IMR-90 (cell line): ENCODE measurements around the gene HERC3. TPM values are rescaled to one million over a fixed set of nuclear protein-coding genes. Genes with fewer than 3 reads are reported as not detected.

Source experiments
- ATAC-seq: fragments of 200-7000 bp; cut with Tn5 transposase; 2 replicates; pipeline ENCODE4 v1.9.1; 2020; ENCODE audit warnings: low read depth, mild to moderate bottlenecking, moderate library complexity
- BruUV-seq: library from RNA; stranded (reverse); fragments of 400-500 nt; replicated peaks from 2 replicates; lab custom pipeline; 2021; lab: Mats Ljungman, UMichigan
- CTCF ChIA-PET: fragments of 300-600 bp; formaldehyde crosslinking; extraction: SDS; loops from one replicate; lab custom pipeline; 2021; ENCODE audit warnings: antibody characterized with exemption; lab: Yijun Ruan, JAX
- POLR2A ChIA-PET: fragments of 300-600 bp; sonication (Branson Sonifier 250); formaldehyde crosslinking; loops from one replicate; lab custom pipeline; 2022; ENCODE audit warnings: antibody characterized with exemption; ENCODE audit not compliant: unreplicated experiment; lab: Charles Lee
- DNase-seq: peaks from one replicate; pipeline ENCODE4 v3.0.0; 2013
- H2AFZ ChIP-seq: replicated peaks from 2 replicates; pipeline ENCODE3; 2013; ENCODE audit warnings: low read length, mild to moderate bottlenecking; ENCODE audit not compliant: poor library complexity
- H2AK5ac ChIP-seq: 2 replicates; pipeline ENCODE4 v1.6.1; 2013; ENCODE audit warnings: low read depth, low read length, inconsistent platforms
- H2AK9ac ChIP-seq: replicated peaks from 2 replicates; pipeline ENCODE3; 2013; ENCODE audit warnings: mild to moderate bottlenecking, low read depth, low read length, moderate library complexity; ENCODE audit not compliant: poor library complexity
- H2BK120ac ChIP-seq: 2 replicates; pipeline ENCODE4 v1.6.1; 2013; ENCODE audit warnings: low read depth, low read length, inconsistent platforms
- H2BK15ac ChIP-seq: 3 replicates; pipeline ENCODE4 v1.6.1; 2013; ENCODE audit warnings: low read depth, low read length, inconsistent platforms
- H2BK20ac ChIP-seq: 2 replicates; pipeline ENCODE4 v1.6.1; 2013; ENCODE audit warnings: low read depth, mild to moderate bottlenecking, inconsistent platforms, low read length, moderate library complexity
- H2BK5ac ChIP-seq: 2 replicates; pipeline ENCODE4 v1.6.1; 2013; ENCODE audit warnings: mild to moderate bottlenecking, low read depth, low read length, inconsistent platforms; ENCODE audit not compliant: poor library complexity, severe bottlenecking
- H3K14ac ChIP-seq: replicated peaks from 2 replicates; pipeline ENCODE4 v1.6.1; 2013; ENCODE audit warnings: low read depth, low read length, inconsistent platforms
- H3K18ac ChIP-seq: 2 replicates; pipeline ENCODE4 v1.6.1; 2013; ENCODE audit warnings: low read depth, low read length, control low read depth
- H3K23ac ChIP-seq: 2 replicates; pipeline ENCODE4 v1.6.1; 2013; ENCODE audit warnings: low read depth, low read length, inconsistent platforms
- H3K27ac ChIP-seq: 2 replicates; pipeline ENCODE4 v1.5.1; 2013; ENCODE audit warnings: mild to moderate bottlenecking, control low read depth, low read length; ENCODE audit not compliant: insufficient read depth
- H3K27me3 ChIP-seq: 2 replicates; pipeline ENCODE4 v1.6.1; 2013; ENCODE audit warnings: low read length; ENCODE audit not compliant: control insufficient read depth, insufficient read depth
- H3K36me3 ChIP-seq: 2 replicates; pipeline ENCODE4 v1.6.1; 2013; ENCODE audit warnings: low read length, mixed read lengths; ENCODE audit not compliant: control insufficient read depth, insufficient read depth
- H3K4ac ChIP-seq: 2 replicates; pipeline ENCODE4 v1.6.1; 2013; ENCODE audit warnings: low read depth, low read length, inconsistent platforms
- H3K4me1 ChIP-seq: 2 replicates; pipeline ENCODE4 v1.6.1; 2013; ENCODE audit warnings: low read length, mixed read lengths; ENCODE audit not compliant: control insufficient read depth, insufficient read depth
- H3K4me2 ChIP-seq: 2 replicates; pipeline ENCODE4 v1.6.1; 2013; ENCODE audit warnings: low read depth, mild to moderate bottlenecking, control low read depth, low read length, moderate library complexity
- H3K4me3 ChIP-seq: 2 replicates; pipeline ENCODE4 v1.5.1; 2013; ENCODE audit warnings: low read depth, mild to moderate bottlenecking, control low read depth, low read length, moderate library complexity; ENCODE audit not compliant: insufficient read depth
- H3K56ac ChIP-seq: 2 replicates; pipeline ENCODE4 v1.6.1; 2013; ENCODE audit warnings: low read length, inconsistent platforms; ENCODE audit not compliant: insufficient read depth; ENCODE audit errors: extremely low read depth
- H3K79me1 ChIP-seq, 2 experiments: 2 replicates each; pipeline ENCODE4 v1.6.1; 2013; ENCODE audit warnings: low read length in 2 of 2, inconsistent platforms in 1 of 2, low read depth in 1 of 2
- H3K9ac ChIP-seq: 2 replicates; pipeline ENCODE4 v1.6.1; 2013; ENCODE audit warnings: low read depth, low read length, control low read depth
- H3K9me1 ChIP-seq: 2 replicates; pipeline ENCODE4 v1.6.1; 2013; ENCODE audit warnings: low read length, inconsistent platforms; ENCODE audit not compliant: insufficient read depth
- H3K9me3 ChIP-seq: 2 replicates; pipeline ENCODE4 v1.6.1; 2013; ENCODE audit warnings: low read length; ENCODE audit not compliant: control insufficient read depth, insufficient read depth
- H4K20me1 ChIP-seq: 2 replicates; pipeline ENCODE4 v1.6.1; 2013; ENCODE audit warnings: low read length, inconsistent platforms; ENCODE audit not compliant: insufficient read depth
- H4K5ac ChIP-seq: 2 replicates; pipeline ENCODE4 v1.6.1; 2013; ENCODE audit warnings: mild to moderate bottlenecking, low read depth, low read length, control low read depth
- H4K8ac ChIP-seq, 2 experiments: 2 replicates each; pipeline ENCODE4 v1.6.1; 2013; ENCODE audit warnings: low read depth in 2 of 2, low read length in 2 of 2, control low read depth in 1 of 2, inconsistent platforms in 1 of 2
- H4K91ac ChIP-seq: 2 replicates; pipeline ENCODE4 v1.6.1; 2013; ENCODE audit warnings: low read depth, low read length, inconsistent platforms; ENCODE audit not compliant: insufficient read depth
- BHLHE40 ChIP-seq: fragments of 150-350 bp; IDR thresholded peaks from 2 replicates; pipeline ENCODE4 v1.6.1; 2016; ENCODE audit warnings: mild to moderate bottlenecking, low read depth, low read length
- CEBPB ChIP-seq: IDR thresholded peaks from 2 replicates; pipeline ENCODE4 v1.6.1; 2012; ENCODE audit warnings: low read depth, low read length, improper control_type of control experiment
- CHD1 ChIP-seq: IDR thresholded peaks from 2 replicates; pipeline ENCODE4 v1.6.1; 2012; ENCODE audit warnings: low read depth, low read length, improper control_type of control experiment
- ELK1 ChIP-seq: fragments of 150-350 bp; IDR thresholded peaks from 2 replicates; pipeline ENCODE4 v1.6.1; 2016; ENCODE audit warnings: low read depth, mild to moderate bottlenecking, low read length, moderate library complexity, borderline replicate concordance
- FOS ChIP-seq: fragments of 150-350 bp; IDR thresholded peaks from 2 replicates; pipeline ENCODE4 v1.6.1; 2016; ENCODE audit warnings: low read depth, low read length
- MAFK ChIP-seq: IDR thresholded peaks from 2 replicates; pipeline ENCODE4 v1.6.1; 2012; ENCODE audit warnings: low read depth, low read length, improper control_type of control experiment
- MAZ ChIP-seq: IDR thresholded peaks from 2 replicates; pipeline ENCODE4 v1.6.1; 2012; ENCODE audit warnings: low read depth, mild to moderate bottlenecking, low read length, improper control_type of control experiment, moderate library complexity, borderline replicate concordance
- NFE2L2 ChIP-seq: fragments of 150-350 bp; IDR thresholded peaks from 2 replicates; pipeline ENCODE4 v1.6.1; 2016; ENCODE audit warnings: low read depth, mild to moderate bottlenecking, low read length
- POLR2A ChIP-seq: IDR thresholded peaks from 2 replicates; pipeline ENCODE4 v1.6.1; 2012; ENCODE audit warnings: mild to moderate bottlenecking, low read depth, low read length
- RAD21 ChIP-seq: IDR thresholded peaks from 2 replicates; pipeline ENCODE4 v1.6.1; 2012; ENCODE audit warnings: low read length, improper control_type of control experiment
- RCOR1 ChIP-seq: IDR thresholded peaks from 2 replicates; pipeline ENCODE4 v1.6.1; 2012; ENCODE audit warnings: mild to moderate bottlenecking, low read length, improper control_type of control experiment; ENCODE audit not compliant: insufficient replicate concordance
- RFX5 ChIP-seq: IDR thresholded peaks from 2 replicates; pipeline ENCODE4 v1.8.0; 2012; ENCODE audit warnings: low read depth, mild to moderate bottlenecking, low read length, moderate library complexity
- USF2 ChIP-seq: fragments of 150-350 bp; IDR thresholded peaks from 2 replicates; pipeline ENCODE4 v1.6.1; 2017; ENCODE audit warnings: mild to moderate bottlenecking, antibody characterized with exemption, low read length, low read depth
- WGBS, 2 experiments: methylation state at CpG; one replicate each; pipeline versions ENCODE4 v1.1.5 to v1.1.7; 2013; ENCODE audit warnings: missing lambda C conversion rate in 2 of 2; ENCODE audit not compliant: insufficient read length in 1 of 2; ENCODE audit errors: extremely low coverage in 2 of 2; 5-methylcytosine and 5-hydroxymethylcytosine counted together
- dilution Hi-C: fragments of 300-500 bp; cut with HindIII; formaldehyde crosslinking; loops from one replicate; pipeline ENCODE4 v1.14.3; 2018; ENCODE audit warnings: low sequenced_read_pairs; ENCODE audit not compliant: unreplicated experiment
- in situ Hi-C: fragments of 300-500 bp; cut with MboI; formaldehyde crosslinking; loops from 3 replicates; pipeline ENCODE4 v1.14.3; 2019; ENCODE audit warnings: low sequenced_read_pairs, inconsistent platforms, mixed read lengths
- intact Hi-C: fragments of 100-400 bp; cut with micrococcal nuclease; formaldehyde crosslinking; loops from 2 replicates; pipeline ENCODE4 v1.10.0; 2022
- polyA plus RNA-seq, 3 experiments: library from polyadenylated mRNA; depleted of rRNA; stranded (reverse); fragments of >200 nt; gene quantifications; 2 replicates each; pipeline ENCODE4 v1.2.3, GENCODE V29; 2012; ENCODE audit warnings: low replicate concordance in 1 of 3
- total RNA-seq: library from RNA; depleted of rRNA; stranded (reverse); fragments of >200 nt; gene quantifications from 2 replicates; pipeline ENCODE4 v1.2.3, GENCODE V29; 2012

The HERC3 gene
- total and polyA plus RNA-seq, 2 of the 4 experiments (the other 2 are of a cell fraction): 8.9 to 9.5 TPM

DNA sequence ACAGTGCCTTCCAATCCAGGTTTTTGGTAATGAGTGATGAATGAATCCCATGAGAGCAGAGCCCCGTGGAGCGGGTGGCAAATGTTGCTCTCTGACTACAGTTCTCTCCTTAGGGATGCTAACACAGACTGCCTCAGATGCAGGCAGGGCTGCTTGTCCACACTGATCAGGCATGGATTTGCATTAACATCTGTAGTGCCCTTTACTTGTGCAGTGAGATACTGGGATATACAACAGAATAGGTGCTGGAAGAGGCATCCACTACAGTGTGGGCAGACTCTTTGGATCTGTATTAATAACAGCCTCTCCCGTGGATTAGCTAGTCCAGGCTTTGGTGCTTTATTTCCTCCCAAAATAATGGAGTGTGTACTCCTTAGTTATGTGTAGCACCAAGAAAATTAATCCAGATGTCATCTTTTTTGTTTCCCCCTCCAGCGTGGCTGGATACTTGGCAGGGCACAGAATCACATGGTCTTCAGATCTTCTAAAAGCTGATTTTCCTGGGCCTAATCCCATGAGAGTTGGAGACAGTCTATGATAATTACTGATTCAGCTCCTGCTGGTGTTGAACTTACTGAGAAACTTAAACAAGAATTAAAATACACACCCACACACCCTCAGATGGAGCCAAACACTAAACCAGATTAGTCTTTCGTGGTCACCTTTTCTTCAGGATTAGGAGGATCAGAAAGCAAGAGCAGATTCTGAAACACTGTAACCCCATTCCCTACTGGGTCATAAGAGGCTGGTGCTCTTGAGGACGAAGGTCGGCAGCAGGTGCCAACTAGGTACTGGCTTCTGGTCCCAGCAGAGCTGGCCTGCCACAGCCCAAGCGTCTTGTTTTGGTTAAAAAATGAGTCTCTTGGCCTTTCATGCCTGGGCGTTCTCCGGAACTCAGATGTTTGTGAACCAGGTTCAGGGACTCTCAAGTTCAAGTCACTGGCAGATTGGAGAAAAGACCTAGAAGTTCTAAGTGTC lies 128.5 kb downstream of the HERC3 start (continued):
- TF ChIP-seq RCOR1 (no peak), NFE2L2 (no peak)

DNA sequence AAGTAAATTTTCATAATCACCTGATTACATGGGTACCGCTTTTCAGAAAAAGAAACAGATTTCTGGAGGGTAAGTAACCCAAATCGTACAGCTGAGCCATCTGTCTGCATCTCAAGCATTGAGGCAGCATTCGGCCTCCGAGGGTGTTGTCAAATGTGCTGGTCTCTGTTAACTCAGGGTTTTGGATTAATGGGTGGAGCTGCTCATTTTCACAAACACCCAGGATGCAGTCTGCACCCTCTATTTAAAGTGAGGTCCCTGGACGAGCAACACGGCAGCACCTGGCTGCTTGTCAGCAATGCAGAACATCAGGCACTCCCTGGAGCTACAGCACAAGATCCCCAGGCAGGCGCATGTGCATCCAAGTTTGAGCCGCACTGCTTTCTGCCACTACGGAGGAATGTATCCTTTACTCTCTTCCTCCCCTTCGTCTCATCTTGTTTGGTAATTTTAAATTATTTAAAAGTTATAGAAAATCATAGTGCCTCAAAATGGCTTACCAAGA lies 130.0 kb downstream of the HERC3 start:
- H2AK5ac ChIP-seq: no peak overlapping the region
- no peaks in the 10 kb centered on the region for H3K79me1 ChIP-seq
- no peak for ATAC-seq
- peaks cover 5% of the 10 kb centered on the region for H3K9me3 ChIP-seq
- ChIA-PET CTCF (no interaction called here), POLR2A (no interaction called here)
- no peak overlapping the region for H2AK9ac ChIP-seq
- no peak overlapping the region for H3K4me3 ChIP-seq
- no peak overlapping the region for H2BK5ac ChIP-seq
- H3K4me1 ChIP-seq: no peaks in the 10 kb centered on the region
- no peak overlapping the region for H2AFZ ChIP-seq
- H4K91ac ChIP-seq: no peak overlapping the region
- H2BK120ac ChIP-seq: no peak overlapping the region
- intact Hi-C loops: no loop called here
- no peaks in the 10 kb centered on the region for H3K27me3 ChIP-seq
- no peak overlapping the region for H3K27ac ChIP-seq
- peak overlapping the region; percentile 5; the same call in 1 of the 2 replicates for H3K23ac ChIP-seq
- no peak overlapping the region for H3K18ac ChIP-seq
- TF ChIP-seq RCOR1 (no peak), MAFK (no peak), BHLHE40 (no peak), NFE2L2 (no peak), MAZ (no peak), USF2 (no peak), FOS (no peak), RAD21 (no peak), RFX5 (no peak), CEBPB (no peak), ELK1 (no peak), CHD1 (no peak), POLR2A (no peak)
- H3K14ac ChIP-seq: no peak overlapping the region
- DNase-seq: no peak
- H4K20me1 ChIP-seq: no peaks in the 10 kb centered on the region
- no peak overlapping the region for H3K4me2 ChIP-seq
- no peak overlapping the region for H3K4ac ChIP-seq
- peaks cover 5% of the 10 kb centered on the region; the same call in 1 of the 2 replicates for H3K9me1 ChIP-seq
- peaks cover 25% of the 10 kb centered on the region for H3K36me3 ChIP-seq
- H4K8ac ChIP-seq: no peak overlapping the region
- dilution Hi-C loops: no loop called here
- no peak overlapping the region for H2BK15ac ChIP-seq
- BruUV-seq: no TSS peak
- no peak overlapping the region for H2BK20ac ChIP-seq
- no peak overlapping the region for H3K9ac ChIP-seq
- H3K56ac ChIP-seq: no peak overlapping the region
- H4K5ac ChIP-seq: no peak overlapping the region
- in situ Hi-C loops: no loop called here
- WGBS, 2 experiments: no CpG with 5 or more reads among the region's 10 CpGs
